Bronchial epithelial cell (primary cell): ENCODE results near the gene CDC42EP2. TPM values are rescaled to one million over a fixed set of nuclear protein-coding genes. Genes with fewer than 3 reads are reported as not detected.

Experiments
- DNase-seq: peaks from one replicate; pipeline ENCODE4 v3.0.0-alpha.2; 2010; ENCODE audit warnings: low read depth
- FAIRE-seq: peaks from 2 replicates; lab custom pipeline; 2011; peaks lifted over from hg19 to GRCh38; lab: Jason Lieb, UNC
- H3K27me3 ChIP-seq: 2 replicates; pipeline ENCODE4 v1.5.1; 2011; ENCODE audit warnings: low read length; ENCODE audit not compliant: control insufficient read depth, insufficient read depth
- H3K36me3 ChIP-seq: 2 replicates; pipeline ENCODE4 v1.5.1; 2011; ENCODE audit warnings: low read length; ENCODE audit not compliant: control insufficient read depth, insufficient read depth
- H3K4me3 ChIP-seq: 2 replicates; pipeline ENCODE4 v1.5.1; 2011; ENCODE audit warnings: mild to moderate bottlenecking, low read depth, low read length, control low read depth
- total RNA-seq: library from RNA; depleted of rRNA; stranded (reverse); fragments of >200 nt; gene quantifications from 2 replicates; pipeline ENCODE4 v1.2.1, GENCODE V29; 2014
- TF ChIP-seq, protein P1 (sequence below): IDR thresholded peaks from 2 replicates; pipeline ENCODE4 v1.5.1; 2011; ENCODE audit warnings: mild to moderate bottlenecking, moderate library complexity, low read length, control low read depth, inconsistent platforms; ENCODE audit not compliant: insufficient read depth, severe bottlenecking

Gene CDC42EP2
- total RNA-seq, 1 donor from 2014 or later = 2.4 TPM

DNA sequence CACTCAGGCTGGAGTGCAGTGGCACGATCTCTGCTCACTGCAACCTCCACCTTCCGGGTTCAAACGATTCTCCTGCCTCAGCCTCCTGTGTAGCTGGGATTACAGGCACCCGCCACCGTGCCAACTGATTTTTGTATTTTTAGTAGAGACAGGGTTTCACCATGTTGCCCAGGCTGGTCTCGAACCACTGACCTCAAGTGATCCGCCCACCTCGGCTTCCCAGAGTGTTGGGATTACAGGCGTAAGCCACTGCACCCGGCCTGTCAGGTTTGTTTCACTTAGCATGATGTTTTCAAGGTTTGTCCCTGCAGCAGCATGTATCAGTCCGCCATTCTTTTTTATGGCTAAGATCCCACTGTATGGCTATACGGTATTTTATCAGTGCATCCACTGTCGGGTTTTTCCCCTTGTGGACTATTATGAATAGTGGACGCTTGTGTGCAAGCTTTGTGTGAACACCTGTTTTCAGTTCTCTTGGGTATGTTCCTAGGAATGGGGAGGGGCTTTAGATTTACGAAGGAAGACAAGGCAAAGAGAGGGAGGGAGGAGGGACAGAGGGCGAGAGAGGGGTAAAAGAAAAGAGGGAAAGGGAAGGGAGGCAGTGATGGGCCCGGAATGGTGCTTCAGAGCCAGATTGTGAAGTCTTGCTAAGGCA is 13.9 kb upstream of the CDC42EP2 start:
- TF ChIP-seq, protein P1, sequence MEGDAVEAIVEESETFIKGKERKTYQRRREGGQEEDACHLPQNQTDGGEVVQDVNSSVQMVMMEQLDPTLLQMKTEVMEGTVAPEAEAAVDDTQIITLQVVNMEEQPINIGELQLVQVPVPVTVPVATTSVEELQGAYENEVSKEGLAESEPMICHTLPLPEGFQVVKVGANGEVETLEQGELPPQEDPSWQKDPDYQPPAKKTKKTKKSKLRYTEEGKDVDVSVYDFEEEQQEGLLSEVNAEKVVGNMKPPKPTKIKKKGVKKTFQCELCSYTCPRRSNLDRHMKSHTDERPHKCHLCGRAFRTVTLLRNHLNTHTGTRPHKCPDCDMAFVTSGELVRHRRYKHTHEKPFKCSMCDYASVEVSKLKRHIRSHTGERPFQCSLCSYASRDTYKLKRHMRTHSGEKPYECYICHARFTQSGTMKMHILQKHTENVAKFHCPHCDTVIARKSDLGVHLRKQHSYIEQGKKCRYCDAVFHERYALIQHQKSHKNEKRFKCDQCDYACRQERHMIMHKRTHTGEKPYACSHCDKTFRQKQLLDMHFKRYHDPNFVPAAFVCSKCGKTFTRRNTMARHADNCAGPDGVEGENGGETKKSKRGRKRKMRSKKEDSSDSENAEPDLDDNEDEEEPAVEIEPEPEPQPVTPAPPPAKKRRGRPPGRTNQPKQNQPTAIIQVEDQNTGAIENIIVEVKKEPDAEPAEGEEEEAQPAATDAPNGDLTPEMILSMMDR = no peak
- Histone ChIP-seq H3K36me3 (peaks cover 1% of the 10 kb centered on the region), H3K27me3 (no peaks in the 10 kb centered on the region), H3K4me3 (no peak overlapping the region)
- FAIRE-seq (no peak), DNase-seq (no peak)

- no peak overlapping the region for H3K4me3 ChIP-seq
- TF ChIP-seq, protein P1 = no peak
- FAIRE-seq (no peak), DNase-seq (no peak)
- no peaks in the 10 kb centered on the region for H3K27me3 ChIP-seq
- H3K36me3 ChIP-seq = no peaks in the 10 kb centered on the region
Measured at GRCh38 chr11:65301491-65302329, 13.0 kb upstream of the CDC42EP2 start.

GRCh38 chr11:65303555-65303954 is 11.1 kb upstream of the CDC42EP2 start:
- H3K27me3 ChIP-seq = no peaks in the 10 kb centered on the region
- H3K4me3 ChIP-seq = no peak overlapping the region
- DNase-seq = no peak
- no peaks in the 10 kb centered on the region for H3K36me3 ChIP-seq
- TF ChIP-seq, protein P1 = no peak
- FAIRE-seq = no peak

DNA sequence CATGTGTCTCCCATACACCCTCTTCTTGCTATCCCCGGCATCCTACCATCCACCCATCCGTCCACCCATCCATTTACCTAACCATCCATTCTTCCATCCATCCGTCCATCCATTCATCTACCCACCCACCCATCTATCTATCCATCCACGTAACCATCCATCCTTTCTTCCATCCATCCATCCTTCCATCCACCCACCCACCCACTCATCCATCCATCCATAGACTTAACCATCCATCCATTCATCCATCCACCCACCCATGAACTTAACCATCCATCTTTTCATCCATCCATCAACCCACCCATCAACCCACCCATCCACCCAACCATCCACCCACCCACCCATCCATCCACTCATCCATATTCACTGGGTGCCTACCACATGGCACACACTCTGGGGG is 10.6 kb upstream of the CDC42EP2 start:
- DNase-seq = no peak
- FAIRE-seq = no peak
- no peak overlapping the region for H3K4me3 ChIP-seq
- no peaks in the 10 kb centered on the region for H3K27me3 ChIP-seq
- no peaks in the 10 kb centered on the region for H3K36me3 ChIP-seq
- TF ChIP-seq, protein P1 = no peak

- Histone ChIP-seq H3K36me3 (no peaks in the 10 kb centered on the region), H3K27me3 (no peaks in the 10 kb centered on the region), H3K4me3 (no peak overlapping the region)
- DNase-seq (no peak), FAIRE-seq (no peak)
- TF ChIP-seq, protein P1 = no peak
Measured at GRCh38 chr11:65304613-65305012, 10.1 kb upstream of the CDC42EP2 start.
